GM12872 (cell line): ENCODE results near the gene ERBB4.

Experiments
- CTCF ChIP-seq: IDR thresholded peaks from 3 replicates; pipeline ENCODE4 v1.5.1; 2011; ENCODE audit warnings: low read depth, mild to moderate bottlenecking, low read length, moderate library complexity; ENCODE audit not compliant: insufficient read depth

Gene ERBB4

DNA sequence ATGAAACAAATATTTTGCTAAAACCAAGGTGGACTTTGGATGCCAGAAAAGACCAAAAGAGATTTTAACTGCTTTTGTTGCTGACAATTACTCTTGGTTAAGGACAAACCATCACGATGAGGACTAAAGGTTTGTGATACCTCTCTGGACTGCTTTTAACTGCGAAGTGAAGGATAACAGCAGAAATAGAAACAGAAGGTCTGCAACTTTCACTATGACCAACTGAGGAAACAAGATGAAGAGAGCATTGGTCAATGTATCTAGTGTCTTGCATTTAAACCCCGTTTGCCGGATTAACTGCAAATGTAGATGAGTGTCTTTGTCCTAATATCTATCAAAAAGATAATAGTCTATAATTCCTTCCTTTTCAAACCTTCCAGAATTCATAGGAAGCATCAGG lies 541.7 kb downstream of the ERBB4 start:
- no peak for TF ChIP-seq CTCF

DNA sequence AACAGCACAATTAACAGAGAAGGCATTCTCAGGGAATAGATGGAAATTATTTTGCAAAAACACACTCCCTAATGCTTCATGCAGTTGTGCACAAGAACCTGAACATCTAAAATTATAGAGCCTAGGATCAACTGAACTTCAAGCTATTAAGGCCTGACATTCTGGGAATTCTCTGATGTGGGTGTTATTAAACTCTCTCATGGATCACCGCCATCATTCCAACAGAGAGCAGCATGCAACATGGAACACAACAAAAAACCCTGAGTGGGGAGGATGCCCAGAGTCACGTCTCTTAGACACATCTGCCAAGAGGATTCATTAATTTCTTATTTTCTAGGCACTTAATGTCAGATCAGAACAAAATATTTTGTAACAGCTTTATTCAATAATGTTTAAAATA lies 543.8 kb downstream of the ERBB4 start:
- no peak for TF ChIP-seq CTCF

- no peak for TF ChIP-seq CTCF
Measured at GRCh38 chr2:211990335-211990734, 548.3 kb downstream of the ERBB4 start.

DNA sequence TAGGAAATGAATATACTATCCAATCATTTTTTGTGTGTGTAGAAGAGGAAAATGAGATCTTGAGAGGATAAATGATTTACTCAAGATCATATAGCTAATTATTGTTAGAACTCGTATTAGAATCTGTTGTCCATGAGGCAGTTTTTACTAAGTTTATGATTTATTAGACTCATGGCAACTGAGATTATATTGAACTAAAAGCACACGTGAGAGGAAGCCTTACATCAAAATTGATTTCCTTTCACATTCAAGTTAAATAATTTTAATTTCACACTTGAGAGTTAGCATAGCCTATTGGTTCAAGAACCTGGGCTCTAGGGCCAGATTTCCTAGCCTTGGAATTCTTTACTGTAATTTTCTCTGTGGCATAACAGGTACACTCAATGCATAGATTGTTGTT lies 552.3 kb downstream of the ERBB4 start:
- no peak for TF ChIP-seq CTCF

GRCh38 chr2:211985393-211985792 lies 553.2 kb downstream of the ERBB4 start:
- TF ChIP-seq CTCF = no peak

DNA sequence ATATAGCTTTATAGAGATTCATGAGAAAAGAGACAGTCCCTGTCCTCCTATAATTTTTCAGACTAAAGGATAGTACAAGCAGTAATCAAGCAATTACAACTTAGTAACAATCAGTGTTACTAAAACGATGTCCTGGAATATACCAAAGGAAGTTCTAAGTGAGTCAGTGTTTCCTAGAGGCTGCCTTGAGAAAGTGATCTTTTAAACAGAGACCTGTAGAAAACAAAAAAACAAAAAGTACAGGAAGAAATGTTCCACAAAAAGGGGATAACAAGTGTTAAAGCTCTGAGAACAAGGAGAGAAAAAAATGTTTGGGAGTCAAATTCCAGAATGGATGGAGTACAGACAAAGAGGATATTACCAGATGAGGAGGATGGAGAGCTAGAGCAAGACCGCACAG lies 556.4 kb downstream of the ERBB4 start:
- no peak for TF ChIP-seq CTCF

DNA sequence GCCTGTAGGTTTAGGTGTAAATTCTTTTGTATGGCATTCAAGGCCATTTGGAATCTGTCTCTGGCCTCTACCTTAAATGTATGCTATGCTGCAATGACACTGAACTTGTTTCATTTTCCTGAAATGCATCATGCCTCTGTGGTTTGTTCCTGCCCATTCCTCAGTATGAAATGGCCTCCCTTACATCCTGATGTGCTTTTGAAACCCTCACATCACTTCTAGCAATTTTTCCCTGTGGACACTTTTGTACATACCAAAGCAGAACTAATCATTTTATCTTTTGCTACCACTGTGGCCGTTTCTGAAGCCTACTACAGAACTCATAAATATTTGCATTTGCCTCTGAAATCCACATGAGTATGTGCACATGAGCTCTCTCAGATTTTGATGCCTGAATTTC lies 557.2 kb downstream of the ERBB4 start:
- no peak for TF ChIP-seq CTCF

DNA sequence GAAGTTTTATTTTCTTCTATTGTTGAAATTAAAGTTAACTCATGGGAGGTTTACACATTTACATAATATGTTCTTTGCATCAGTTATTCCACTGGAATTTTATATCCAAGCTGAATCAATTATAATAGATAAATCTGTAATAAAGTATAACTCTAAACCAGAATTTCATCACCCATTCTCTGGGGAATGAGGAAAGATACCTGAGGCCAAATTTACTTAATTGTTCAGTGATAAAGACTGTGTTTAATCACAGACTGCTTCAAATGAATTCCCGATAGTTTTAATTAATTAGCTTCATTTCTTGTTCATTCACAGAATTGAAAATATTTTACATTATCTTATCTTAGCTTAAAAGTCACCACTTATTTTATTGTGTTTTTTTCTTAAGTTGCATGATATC lies 562.5 kb downstream of the ERBB4 start:
- TF ChIP-seq CTCF = no peak
